HepG2 (cell line): ENCODE results near the gene ERVH48-1. TPM values are rescaled to one million over a fixed set of nuclear protein-coding genes. Genes with fewer than 3 reads are reported as not detected.

Experiments
- CREM ChIP-seq, 2 experiments: sonication (generic) in 1 of 2; formaldehyde crosslinking in 1 of 2; IDR thresholded peaks; 2 replicates each; pipeline versions ENCODE4 v1.4.0 to v1.6.1; 2016 to 2020; ENCODE audit warnings: antibody characterized with exemption in 1 of 2, mild to moderate bottlenecking in 1 of 2, missing genetic modification reagents in 1 of 2
- FOXO1 ChIP-seq: sonication (generic); formaldehyde crosslinking; IDR thresholded peaks from 2 replicates; pipeline ENCODE4 v1.4.0; 2020; ENCODE audit warnings: missing genetic modification reagents
- NCOA2 ChIP-seq: sonication (generic); formaldehyde crosslinking; IDR thresholded peaks from 2 replicates; pipeline ENCODE4 v1.8.0; 2022; ENCODE audit warnings: inconsistent platforms
- REXO4 ChIP-seq: sonication (generic); formaldehyde crosslinking; IDR thresholded peaks from 2 replicates; pipeline ENCODE4 v1.8.0; 2022; ENCODE audit warnings: missing genetic modification reagents, mild to moderate bottlenecking, borderline replicate concordance
- RNF2 ChIP-seq: fragments of 450-650 bp; conservative IDR thresholded peaks from 2 replicates; pipeline ENCODE4 v1.6.1; 2016; ENCODE audit warnings: low read depth
- SKI ChIP-seq: fragments of 450-650 bp; IDR thresholded peaks from one replicate; pipeline ENCODE4 v1.6.1; 2018; ENCODE audit warnings: mild to moderate bottlenecking; ENCODE audit not compliant: partially characterized antibody
- SP1 ChIP-seq, 2 experiments: fragments of 450-650 bp in 1 of 2; sonication (generic) in 1 of 2; formaldehyde crosslinking in 1 of 2; IDR thresholded peaks; 2 replicates each; pipeline versions ENCODE4 v1.4.0 to v1.6.1; 2016 to 2020; ENCODE audit warnings: missing genetic modification reagents in 1 of 2
- ZNF264 ChIP-seq: sonication (generic); formaldehyde crosslinking; IDR thresholded peaks from 2 replicates; pipeline ENCODE4 v1.4.0; 2020; ENCODE audit warnings: missing genetic modification reagents
- ZNF331 ChIP-seq: sonication (generic); formaldehyde crosslinking; IDR thresholded peaks from 2 replicates; pipeline ENCODE4 v1.4.0; 2020; ENCODE audit warnings: missing genetic modification reagents
- ZNF501 ChIP-seq: sonication (generic); formaldehyde crosslinking; IDR thresholded peaks from 2 replicates; pipeline ENCODE4 v1.5.1; 2020; ENCODE audit warnings: mild to moderate bottlenecking, moderate library complexity, missing genetic modification reagents
- ZNF646 ChIP-seq: sonication (generic); formaldehyde crosslinking; IDR thresholded peaks from 2 replicates; pipeline ENCODE4 v1.9.0; 2021; ENCODE audit warnings: mild to moderate bottlenecking, missing genetic modification reagents
- ZNF709 ChIP-seq: sonication (generic); formaldehyde crosslinking; IDR thresholded peaks from 2 replicates; pipeline ENCODE4 v1.5.0; 2020; ENCODE audit warnings: mild to moderate bottlenecking, missing genetic modification reagents
- polyA plus RNA-seq, 8 experiments: library from polyadenylated mRNA; depleted of rRNA in 3 of 8; stranded (reverse) in 7 of 8; unstranded in 1 of 8; fragments of >200 nt; fragmentation: Illumina TruSeq in 4 of 8; extraction: Trizol in 4 of 8; gene quantifications; 2 replicates each; pipeline versions ENCODE4 v1.2.1 to v1.2.3, GENCODE V29; 2011 to 2016; ENCODE audit warnings: low read depth in 4 of 8, missing spikeins in 1 of 8, mixed read lengths in 1 of 8; ENCODE audit not compliant: insufficient read depth in 1 of 8
- total RNA-seq, 5 experiments: library from RNA; depleted of rRNA; stranded (reverse); fragments of >200 nt; fragmentation: Illumina TruSeq; extraction: Trizol; gene quantifications; 2 replicates each; pipeline ENCODE4 v1.2.3, GENCODE V29; 2016; ENCODE audit warnings: low read depth in 1 of 5
- TF ChIP-seq, protein P1 (sequence below): IDR thresholded peaks from 2 replicates; pipeline ENCODE4 v1.6.1; 2016; ENCODE audit warnings: low read depth, borderline replicate concordance
- TF ChIP-seq, protein P2 (sequence below): sonication (generic); formaldehyde crosslinking; IDR thresholded peaks from 2 replicates; pipeline ENCODE4 v1.5.0; 2020; ENCODE audit warnings: mild to moderate bottlenecking, missing genetic modification reagents, borderline replicate concordance
- TF ChIP-seq, protein P3 (sequence below): IDR thresholded peaks from 2 replicates; pipeline ENCODE4 v1.6.1; 2018; ENCODE audit warnings: missing genetic modification reagents, mild to moderate bottlenecking, missing compliant biosample characterization

The ERVH48-1 gene
- total and polyA plus RNA-seq, 2 of the 13 experiments (the other 11 are each of a cell fraction or from before 2014, with no cell fraction given): 1.8 TPM; not detected in 1

DNA sequence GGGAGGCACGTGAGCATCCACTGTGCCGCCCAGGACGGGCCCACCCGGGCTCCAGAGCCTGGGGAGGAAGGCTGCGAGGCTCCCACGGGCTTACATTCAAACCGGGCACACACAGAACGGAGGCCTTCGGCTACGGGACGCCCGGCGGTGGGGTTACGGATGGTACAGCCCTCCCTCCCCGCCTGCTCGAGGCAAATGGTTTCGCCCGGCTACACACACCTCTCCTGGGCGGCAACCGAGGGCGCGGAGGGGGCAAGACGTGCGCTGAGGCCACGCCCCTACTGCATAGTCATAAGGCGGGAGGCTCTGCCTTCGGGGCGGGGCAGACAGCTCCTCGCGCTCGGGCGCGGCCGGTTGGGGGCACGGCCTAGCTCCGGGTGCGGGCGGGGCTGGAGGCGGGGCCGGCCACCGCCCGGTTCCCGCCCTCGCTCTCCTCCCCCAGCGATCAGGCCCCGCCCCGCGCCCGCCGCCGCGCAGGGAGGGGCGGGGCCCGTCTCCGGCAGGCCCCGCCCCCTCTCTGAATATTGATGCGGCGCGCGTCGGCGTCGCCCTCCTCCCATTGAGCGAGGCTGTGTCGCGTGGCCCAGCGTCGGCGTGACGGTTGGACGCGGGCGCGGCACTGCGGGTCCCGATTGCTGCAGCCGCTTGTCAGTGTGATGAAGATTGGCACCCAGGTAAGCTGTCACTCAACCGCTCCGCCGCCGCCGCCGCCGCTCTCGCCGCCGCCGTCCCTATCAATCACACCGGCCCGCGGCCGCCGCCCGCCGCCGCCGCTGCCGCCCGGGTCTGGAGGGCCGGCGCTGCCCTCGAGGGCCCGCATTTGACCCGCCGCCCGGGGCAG lies 48.8 kb upstream of the ERVH48-1 start, which contains the start of gene PKNOX1 (continued):
- TF ChIP-seq ZNF646 (no peak), NCOA2 (CRISPR knock-in tag) (0 out of 2 replicates have a peak, but pooled peaks have one; percentile 8), ZNF709 (CRISPR knock-in tag) (0 out of 2 replicates have a peak, but pooled peaks have one; percentile 28), FOXO1 (0 out of 2 replicates have a peak, but pooled peaks have one; percentile 30), SKI (peak; percentile 21), ZNF331 (CRISPR knock-in tag) (peak; percentile 11; the same call in 1 of the 2 replicates), ZNF264 (CRISPR knock-in tag) (0 out of 2 replicates have a peak, but pooled peaks have one; percentile 64), SP1 (IDR thresholded peaks at IDR 0.05) (no peak), SP1 (CRISPR knock-in tag; IDR thresholded peaks at IDR 0.05) (peak; percentile 72), CREM (IDR thresholded peaks at IDR 0.05) (peak; percentile 53; the same call in 1 of the 2 replicates), CREM (CRISPR knock-in tag; IDR thresholded peaks at IDR 0.05) (peak; percentile 53; the same call in 1 of the 2 replicates), ZNF501 (peak; percentile 93), RNF2 (peak; percentile 82; the same call in 1 of the 2 replicates), REXO4 (no peak)
- TF ChIP-seq, protein P1, sequence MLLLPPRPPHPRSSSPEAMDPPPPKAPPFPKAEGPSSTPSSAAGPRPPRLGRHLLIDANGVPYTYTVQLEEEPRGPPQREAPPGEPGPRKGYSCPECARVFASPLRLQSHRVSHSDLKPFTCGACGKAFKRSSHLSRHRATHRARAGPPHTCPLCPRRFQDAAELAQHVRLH (CRISPR knock-in tag): peak; percentile 68; the same call in 1 of the 2 replicates
- TF ChIP-seq, protein P2, sequence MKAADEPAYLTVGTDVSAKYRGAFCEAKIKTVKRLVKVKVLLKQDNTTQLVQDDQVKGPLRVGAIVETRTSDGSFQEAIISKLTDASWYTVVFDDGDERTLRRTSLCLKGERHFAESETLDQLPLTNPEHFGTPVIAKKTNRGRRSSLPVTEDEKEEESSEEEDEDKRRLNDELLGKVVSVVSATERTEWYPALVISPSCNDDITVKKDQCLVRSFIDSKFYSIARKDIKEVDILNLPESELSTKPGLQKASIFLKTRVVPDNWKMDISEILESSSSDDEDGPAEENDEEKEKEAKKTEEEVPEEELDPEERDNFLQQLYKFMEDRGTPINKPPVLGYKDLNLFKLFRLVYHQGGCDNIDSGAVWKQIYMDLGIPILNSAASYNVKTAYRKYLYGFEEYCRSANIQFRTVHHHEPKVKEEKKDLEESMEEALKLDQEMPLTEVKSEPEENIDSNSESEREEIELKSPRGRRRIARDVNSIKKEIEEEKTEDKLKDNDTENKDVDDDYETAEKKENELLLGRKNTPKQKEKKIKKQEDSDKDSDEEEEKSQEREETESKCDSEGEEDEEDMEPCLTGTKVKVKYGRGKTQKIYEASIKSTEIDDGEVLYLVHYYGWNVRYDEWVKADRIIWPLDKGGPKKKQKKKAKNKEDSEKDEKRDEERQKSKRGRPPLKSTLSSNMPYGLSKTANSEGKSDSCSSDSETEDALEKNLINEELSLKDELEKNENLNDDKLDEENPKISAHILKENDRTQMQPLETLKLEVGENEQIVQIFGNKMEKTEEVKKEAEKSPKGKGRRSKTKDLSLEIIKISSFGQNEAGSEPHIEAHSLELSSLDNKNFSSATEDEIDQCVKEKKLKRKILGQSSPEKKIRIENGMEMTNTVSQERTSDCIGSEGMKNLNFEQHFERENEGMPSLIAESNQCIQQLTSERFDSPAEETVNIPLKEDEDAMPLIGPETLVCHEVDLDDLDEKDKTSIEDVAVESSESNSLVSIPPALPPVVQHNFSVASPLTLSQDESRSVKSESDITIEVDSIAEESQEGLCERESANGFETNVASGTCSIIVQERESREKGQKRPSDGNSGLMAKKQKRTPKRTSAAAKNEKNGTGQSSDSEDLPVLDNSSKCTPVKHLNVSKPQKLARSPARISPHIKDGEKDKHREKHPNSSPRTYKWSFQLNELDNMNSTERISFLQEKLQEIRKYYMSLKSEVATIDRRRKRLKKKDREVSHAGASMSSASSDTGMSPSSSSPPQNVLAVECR (CRISPR knock-in tag): peak; percentile 71; the same call in 1 of the 2 replicates
- TF ChIP-seq, protein P3, sequence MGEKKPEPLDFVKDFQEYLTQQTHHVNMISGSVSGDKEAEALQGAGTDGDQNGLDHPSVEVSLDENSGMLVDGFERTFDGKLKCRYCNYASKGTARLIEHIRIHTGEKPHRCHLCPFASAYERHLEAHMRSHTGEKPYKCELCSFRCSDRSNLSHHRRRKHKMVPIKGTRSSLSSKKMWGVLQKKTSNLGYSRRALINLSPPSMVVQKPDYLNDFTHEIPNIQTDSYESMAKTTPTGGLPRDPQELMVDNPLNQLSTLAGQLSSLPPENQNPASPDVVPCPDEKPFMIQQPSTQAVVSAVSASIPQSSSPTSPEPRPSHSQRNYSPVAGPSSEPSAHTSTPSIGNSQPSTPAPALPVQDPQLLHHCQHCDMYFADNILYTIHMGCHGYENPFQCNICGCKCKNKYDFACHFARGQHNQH (CRISPR knock-in tag): peak; percentile 51; the same call in 1 of the 2 replicates
